Naive thymus-derived CD4-positive, alpha-beta T cell (primary cell): ENCODE results near the gene CLIP2. TPM values are rescaled to one million over a fixed set of nuclear protein-coding genes. Genes with fewer than 3 reads are reported as not detected.

Experiments used
- ATAC-seq: fragments of 150-1000 bp; cut with Tn5 transposase; 2 replicates; pipeline ENCODE4 v1.10.0; 2021; ENCODE audit warnings: mild to moderate bottlenecking, moderate library complexity
- CTCF ChIA-PET: fragments of 350-600 bp; sonication (Branson Sonifier 250); formaldehyde crosslinking; loops from one replicate; lab custom pipeline; 2021; ENCODE audit warnings: antibody characterized with exemption; lab: Charles Lee
- POLR2A ChIA-PET: fragments of 350-600 bp; sonication (Branson Sonifier 250); formaldehyde crosslinking; loops from one replicate; lab custom pipeline; 2021; ENCODE audit warnings: antibody characterized with exemption, inconsistent platforms; lab: Charles Lee
- DNase-seq, 9 donors: peaks; one replicate each; pipeline versions ENCODE4 v3.0.0 to v3.0.0-alpha.2; 2020 to 2022; ENCODE audit warnings: mixed read lengths in 1 of 9
- H3K27ac ChIP-seq: one replicate; pipeline ENCODE4 v1.7.0; 2013; ENCODE audit warnings: mild to moderate bottlenecking, low read depth, low read length, moderate library complexity
- H3K27me3 ChIP-seq, 2 donors: one replicate each; pipeline ENCODE4 v1.7.0; 2013; ENCODE audit warnings: low read length in 2 of 2, mild to moderate bottlenecking in 2 of 2, moderate library complexity in 2 of 2; ENCODE audit not compliant: control insufficient read depth in 2 of 2, insufficient read depth in 2 of 2
- H3K36me3 ChIP-seq, 3 experiments: 1 replicate in 2 of 3; 2 replicates in 1 of 3; pipeline ENCODE4 v1.7.0; 2013; ENCODE audit warnings: low read length in 3 of 3, mild to moderate bottlenecking in 3 of 3, moderate library complexity in 1 of 3; ENCODE audit not compliant: insufficient read depth in 3 of 3, control insufficient read depth in 2 of 3
- H3K4me1 ChIP-seq, 2 donors: one replicate each; pipeline ENCODE4 v1.7.0; 2013; ENCODE audit warnings: low read length in 2 of 2, mild to moderate bottlenecking in 2 of 2, moderate library complexity in 1 of 2; ENCODE audit not compliant: control insufficient read depth in 2 of 2, insufficient read depth in 2 of 2
- H3K4me3 ChIP-seq: 2 replicates; pipeline ENCODE4 v1.7.0; 2013; ENCODE audit warnings: mild to moderate bottlenecking, low read length
- H3K9me3 ChIP-seq, 3 experiments: 1 replicate in 2 of 3; 2 replicates in 1 of 3; pipeline ENCODE4 v1.7.0; 2013; ENCODE audit warnings: low read length in 3 of 3; ENCODE audit not compliant: control insufficient read depth in 2 of 3
- H3K27ac Mint-ChIP-seq, 9 donors: one replicate each; pipeline ENCODE4 v1.8.0; 2020 to 2022; ENCODE audit warnings: mixed read lengths in 9 of 9, mild to moderate bottlenecking in 8 of 9, moderate library complexity in 5 of 9, inconsistent platforms in 2 of 9
- H3K27me3 Mint-ChIP-seq, 5 donors: one replicate each; pipeline ENCODE4 v1.8.0; 2021 to 2022; ENCODE audit warnings: mixed read lengths in 5 of 5, mild to moderate bottlenecking in 1 of 5
- H3K36me3 Mint-ChIP-seq, 5 donors: one replicate each; pipeline ENCODE4 v1.8.0; 2020 to 2022; ENCODE audit warnings: mixed read lengths in 5 of 5, mild to moderate bottlenecking in 3 of 5, inconsistent platforms in 1 of 5
- H3K4me1 Mint-ChIP-seq, 7 donors: one replicate each; pipeline ENCODE4 v1.8.0; 2020 to 2022; ENCODE audit warnings: mixed read lengths in 7 of 7, mild to moderate bottlenecking in 3 of 7, inconsistent platforms in 1 of 7
- H3K4me3 Mint-ChIP-seq, 10 donors: one replicate each; pipeline ENCODE4 v1.8.0; 2020 to 2022; ENCODE audit warnings: mild to moderate bottlenecking in 10 of 10, mixed read lengths in 10 of 10, moderate library complexity in 6 of 10, inconsistent platforms in 2 of 10
- H3K9me3 Mint-ChIP-seq, 11 donors: one replicate each; pipeline ENCODE4 v1.8.0; 2020 to 2022; ENCODE audit warnings: mixed read lengths in 11 of 11, mild to moderate bottlenecking in 4 of 11, inconsistent platforms in 1 of 11, moderate library complexity in 1 of 11
- intact Hi-C, 2 donors: fragments of 100-400 bp; cut with micrococcal nuclease; formaldehyde crosslinking; loops; one replicate each; pipeline ENCODE4 v1.15.1; 2023
- polyA plus RNA-seq, 2 donors: library from polyadenylated mRNA; unstranded; fragments of 300-500 nt; fragmentation: Illumina TruSeq; gene quantifications; one replicate each; pipeline ENCODE4 v1.2.3, GENCODE V29; 2021
- total RNA-seq, 6 experiments: library from RNA in 5 of 6; stranded (reverse) in 5 of 6; gene quantifications; 1 replicate in 5 of 6; 2 replicates in 1 of 6; pipeline ENCODE4 v1.2.3 and lab custom pipeline; 2021 to 2026

CLIP2 gene
- total and polyA plus RNA-seq, 7 experiments from 2014 or later: 0.02 to 11.4 (median 2.9) TPM

DNA sequence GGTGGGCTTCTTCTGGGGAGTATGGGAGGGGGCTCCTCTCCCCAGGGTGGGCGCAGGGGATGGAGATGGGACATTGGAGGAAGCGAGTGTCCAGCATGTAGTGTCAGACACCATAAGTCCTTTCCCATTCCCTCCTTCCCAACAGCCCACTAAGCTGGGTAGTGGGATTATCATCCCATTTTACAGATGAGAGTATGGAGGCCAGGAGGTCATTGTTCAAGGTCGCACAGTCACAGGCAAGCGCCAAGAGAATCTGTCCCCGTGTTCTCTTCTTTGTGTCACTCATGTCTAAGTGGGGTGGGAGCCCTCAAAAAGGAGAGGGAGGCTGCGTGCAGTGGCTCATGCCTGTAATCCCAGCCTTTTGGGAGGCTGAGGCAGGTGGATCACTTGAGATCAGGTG is 64.8 kb downstream of the CLIP2 start:
- no peak overlapping the region for H3K27ac ChIP-seq
- no peaks in the 10 kb centered on the region for H3K36me3 ChIP-seq
- ATAC-seq: no peak
- no peaks in the 10 kb centered on the region for H3K9me3 ChIP-seq
- H3K27me3 ChIP-seq: no peaks in the 10 kb centered on the region
- no peak overlapping the region for H3K4me3 ChIP-seq
- Mint-ChIP-seq H3K4me3 (no peak overlapping the region), H3K9me3 (peaks cover 0 to 20% (median 6%) of the 10 kb centered on the region in 11 donors), H3K36me3 (peaks cover 0 to 12% (median 0%) of the 10 kb centered on the region in 5 donors), H3K27me3 (no peaks in the 10 kb centered on the region), H3K27ac (no peak overlapping the region), H3K4me1 (no peaks in the 10 kb centered on the region)
- ChIA-PET CTCF (no interaction called here), POLR2A (no interaction called here)
- H3K4me1 ChIP-seq: no peaks in the 10 kb centered on the region
- DNase-seq: no peak
- intact Hi-C loops: loop anchor here in 1 of 2 donors (10.0 kb wide), 2 partner anchors 49 to 61 kb away; no protein-coding TSS in a partner anchor

DNA sequence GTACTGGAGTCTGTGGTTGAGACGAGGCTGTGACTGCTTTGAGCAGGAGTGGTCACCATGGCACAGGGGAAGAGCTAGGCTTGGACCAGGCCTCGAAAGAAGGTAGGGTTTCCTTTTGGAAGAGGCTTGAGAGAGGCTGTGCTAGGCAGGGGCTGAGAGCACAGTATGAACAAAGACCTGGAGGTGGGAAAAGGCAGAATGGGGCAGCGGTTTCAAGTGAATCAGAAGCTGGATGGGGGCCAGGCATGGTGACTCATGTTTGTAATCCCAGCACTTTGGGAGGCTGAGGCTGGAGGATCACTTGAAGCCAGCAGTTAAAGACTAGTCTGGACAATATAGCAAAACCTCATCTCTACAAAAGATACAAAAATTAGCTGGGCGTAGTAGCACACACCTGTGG is 65.9 kb downstream of the CLIP2 start:
- no peaks in the 10 kb centered on the region for H3K36me3 ChIP-seq
- H3K36me3 Mint-ChIP-seq: peaks cover 0 to 12% (median 0%) of the 10 kb centered on the region in 5 donors
- CTCF ChIA-PET: interaction anchor here (0.8 kb wide), 1 partner anchor 46 kb away, joined by 3 read pairs; no protein-coding TSS in a partner anchor
- H3K27ac ChIP-seq: no peak overlapping the region
- no peak overlapping the region for H3K4me3 ChIP-seq
- POLR2A ChIA-PET: no interaction called here
- no peaks in the 10 kb centered on the region for H3K4me1 ChIP-seq
- H3K4me1 Mint-ChIP-seq: no peaks in the 10 kb centered on the region
- DNase-seq (no peak), ATAC-seq (no peak)
- intact Hi-C loops: loop anchor here in 1 of 2 donors (10.0 kb wide), 2 partner anchors 50 to 60 kb away; no protein-coding TSS in a partner anchor
- no peak overlapping the region for H3K4me3 Mint-ChIP-seq
- H3K27ac Mint-ChIP-seq: no peak overlapping the region
- no peaks in the 10 kb centered on the region for H3K9me3 ChIP-seq
- no peaks in the 10 kb centered on the region for H3K27me3 Mint-ChIP-seq
- H3K27me3 ChIP-seq: no peaks in the 10 kb centered on the region
- peaks cover 0 to 20% (median 6%) of the 10 kb centered on the region in 11 donors for H3K9me3 Mint-ChIP-seq

DNA sequence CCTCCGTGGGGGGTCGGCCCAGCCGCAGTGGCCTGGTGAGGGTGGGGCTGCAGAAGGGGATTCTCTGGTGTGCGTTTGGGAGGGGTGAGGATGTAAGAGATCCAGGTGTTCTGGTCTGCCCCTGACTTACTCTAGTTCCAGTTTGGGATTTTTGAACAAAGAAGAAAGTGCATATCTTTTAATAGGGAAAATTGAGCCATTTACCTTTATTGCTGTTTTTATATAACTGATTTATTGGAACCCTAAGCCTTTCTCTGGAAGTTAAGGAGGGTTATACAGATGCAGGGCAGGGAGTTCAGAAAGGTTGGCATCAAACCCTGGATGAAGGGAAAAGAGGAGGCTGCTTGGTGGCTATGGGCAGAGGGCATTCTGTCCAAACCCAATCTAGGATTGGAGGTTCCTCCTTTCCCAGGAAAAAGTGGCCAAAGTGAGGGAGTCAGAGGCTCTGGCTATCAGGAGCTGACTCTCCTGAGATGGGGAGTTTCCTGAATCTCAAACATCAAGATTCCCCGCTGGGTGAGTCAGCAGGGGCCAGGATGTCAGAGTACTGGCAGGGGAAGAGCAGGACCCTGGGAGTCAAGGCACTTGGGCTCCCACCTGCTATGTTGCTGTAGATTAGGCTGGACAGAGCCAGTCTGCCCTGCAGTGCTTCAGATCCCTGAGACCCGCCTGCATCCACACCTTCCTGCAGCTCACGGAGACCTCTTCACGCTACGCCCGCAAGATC is 67.5 kb downstream of the CLIP2 start:
- ChIA-PET CTCF (no interaction called here), POLR2A (no interaction called here)
- DNase-seq (no peak), ATAC-seq (no peak)
- H3K9me3 ChIP-seq: no peaks in the 10 kb centered on the region
- intact Hi-C loops: loop anchor here in 1 of 2 donors (10.0 kb wide), 2 partner anchors 52 to 58 kb away; no protein-coding TSS in a partner anchor
- no peaks in the 10 kb centered on the region for H3K27me3 ChIP-seq
- no peak overlapping the region for H3K4me3 ChIP-seq
- H3K27ac ChIP-seq: no peak overlapping the region
- Mint-ChIP-seq H3K4me1 (no peaks in the 10 kb centered on the region), H3K36me3 (peaks cover 0 to 12% (median 0%) of the 10 kb centered on the region in 5 donors), H3K27me3 (no peaks in the 10 kb centered on the region), H3K9me3 (peaks cover 0 to 20% (median 6%) of the 10 kb centered on the region in 11 donors), H3K4me3 (no peak overlapping the region), H3K27ac (peak overlapping the region in 1 of 9 donors; percentile 28)
- no peaks in the 10 kb centered on the region for H3K36me3 ChIP-seq
- H3K4me1 ChIP-seq: no peaks in the 10 kb centered on the region

DNA sequence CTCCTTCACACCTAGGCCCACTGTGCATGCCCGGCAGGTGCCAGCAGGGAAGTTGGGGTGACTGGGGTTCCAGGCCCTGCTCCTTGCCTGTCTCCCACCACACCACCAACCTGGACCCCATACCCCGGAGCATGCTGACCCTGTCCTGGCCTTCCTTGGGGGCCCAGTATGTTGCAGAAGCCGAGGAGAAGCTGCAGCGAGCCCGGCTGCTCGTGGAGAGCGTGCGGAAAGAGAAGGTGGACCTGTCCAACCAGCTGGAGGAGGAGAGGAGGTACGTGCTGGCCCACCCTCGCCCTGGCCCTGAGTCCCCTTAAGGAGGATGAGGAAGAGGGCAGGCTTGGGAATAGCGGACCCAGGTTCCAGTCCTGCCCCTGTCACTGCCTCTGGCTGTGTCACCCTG is 70.8 kb downstream of the CLIP2 start:
- Mint-ChIP-seq H3K9me3 (peaks cover 0 to 19% (median 5%) of the 10 kb centered on the region in 11 donors), H3K4me3 (no peak overlapping the region), H3K27ac (no peak overlapping the region), H3K27me3 (no peaks in the 10 kb centered on the region), H3K36me3 (peaks cover 0 to 9% (median 0%) of the 10 kb centered on the region in 5 donors), H3K4me1 (peaks cover 0 to 2% (median 0%) of the 10 kb centered on the region in 7 donors)
- Histone ChIP-seq H3K27ac (no peak overlapping the region), H3K27me3 (no peaks in the 10 kb centered on the region), H3K4me3 (no peak overlapping the region), H3K4me1 (no peaks in the 10 kb centered on the region), H3K9me3 (no peaks in the 10 kb centered on the region), H3K36me3 (no peaks in the 10 kb centered on the region)
- ATAC-seq (no peak), DNase-seq (no peak)
- CTCF ChIA-PET: no interaction called here
- intact Hi-C loops: no loop called here
- POLR2A ChIA-PET: no interaction called here

DNA sequence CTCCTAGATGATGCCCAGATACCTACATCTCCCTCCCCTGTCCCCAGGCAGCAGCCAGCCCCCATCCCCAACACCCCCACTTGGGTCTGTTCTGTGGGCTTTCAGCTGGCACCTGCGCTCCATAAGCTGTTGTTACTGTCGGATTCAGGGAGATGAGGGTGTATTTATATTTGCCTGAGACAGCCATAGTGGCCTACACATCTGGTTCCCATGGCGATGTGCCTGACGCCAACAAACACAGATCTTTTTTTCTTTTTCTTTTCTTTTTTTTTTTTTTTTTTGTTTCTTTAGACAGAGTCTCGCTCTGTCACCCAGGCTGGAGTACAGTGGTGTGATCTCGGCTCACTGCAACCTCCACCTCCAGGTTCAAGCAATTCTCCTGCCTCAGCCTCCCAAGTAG is 73.1 kb downstream of the CLIP2 start:
- Mint-ChIP-seq H3K27ac (no peak overlapping the region), H3K9me3 (no peaks in the 10 kb centered on the region), H3K4me1 (peaks cover 0 to 2% (median 0%) of the 10 kb centered on the region in 7 donors), H3K36me3 (no peaks in the 10 kb centered on the region), H3K4me3 (no peak overlapping the region), H3K27me3 (no peaks in the 10 kb centered on the region)
- ATAC-seq (no peak), DNase-seq (no peak)
- no peaks in the 10 kb centered on the region for H3K36me3 ChIP-seq
- H3K4me1 ChIP-seq: no peaks in the 10 kb centered on the region
- no peak overlapping the region for H3K27ac ChIP-seq
- no peaks in the 10 kb centered on the region for H3K27me3 ChIP-seq
- no peaks in the 10 kb centered on the region for H3K9me3 ChIP-seq
- CTCF ChIA-PET: no interaction called here
- no peak overlapping the region for H3K4me3 ChIP-seq
- POLR2A ChIA-PET: no interaction called here
- intact Hi-C loops: no loop called here

DNA sequence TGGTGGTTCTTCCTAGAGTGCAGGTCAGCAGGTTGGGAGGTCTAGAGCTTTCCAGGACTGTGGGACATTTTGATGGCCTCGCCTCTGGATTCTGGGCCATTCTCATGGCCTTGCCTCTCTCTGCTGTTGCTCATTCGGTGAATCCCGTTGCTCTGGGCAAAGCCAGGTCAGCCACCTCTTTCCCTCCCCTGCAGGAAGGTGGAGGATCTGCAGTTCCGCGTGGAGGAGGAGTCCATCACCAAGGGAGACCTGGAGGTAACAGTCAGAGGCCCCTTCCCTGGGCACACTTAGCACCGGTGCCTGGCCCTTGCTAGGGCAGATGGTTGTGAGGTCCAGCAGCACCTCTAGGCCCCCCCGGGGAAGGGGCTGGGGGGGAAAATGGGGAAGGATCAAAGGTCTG is 74.9 kb downstream of the CLIP2 start:
- POLR2A ChIA-PET: no interaction called here

More for the DNA sequence above, 74.9 kb downstream of the CLIP2 start:
- H3K27ac ChIP-seq: no peak overlapping the region
- H3K4me1 ChIP-seq: no peaks in the 10 kb centered on the region
- Mint-ChIP-seq H3K9me3 (no peaks in the 10 kb centered on the region), H3K27ac (no peak overlapping the region), H3K27me3 (no peaks in the 10 kb centered on the region), H3K4me3 (no peak overlapping the region), H3K4me1 (peaks cover 0 to 2% (median 0%) of the 10 kb centered on the region in 7 donors), H3K36me3 (no peaks in the 10 kb centered on the region)
- no peaks in the 10 kb centered on the region for H3K36me3 ChIP-seq
- H3K27me3 ChIP-seq: no peaks in the 10 kb centered on the region
- CTCF ChIA-PET: no interaction called here
- intact Hi-C loops: no loop called here
- DNase-seq (no peak), ATAC-seq (no peak)
- no peak overlapping the region for H3K4me3 ChIP-seq
- no peaks in the 10 kb centered on the region for H3K9me3 ChIP-seq
